ENCODE results near the gene CDKN1B. TPM values are rescaled to one million over a fixed set of nuclear protein-coding genes. Genes with fewer than 3 reads are reported as not detected.

CDKN1B gene
- total and polyA plus RNA-seq, 2 of the 4 experiments (the other 2 are of a cell fraction): 13.9 to 17.4 TPM

DNA sequence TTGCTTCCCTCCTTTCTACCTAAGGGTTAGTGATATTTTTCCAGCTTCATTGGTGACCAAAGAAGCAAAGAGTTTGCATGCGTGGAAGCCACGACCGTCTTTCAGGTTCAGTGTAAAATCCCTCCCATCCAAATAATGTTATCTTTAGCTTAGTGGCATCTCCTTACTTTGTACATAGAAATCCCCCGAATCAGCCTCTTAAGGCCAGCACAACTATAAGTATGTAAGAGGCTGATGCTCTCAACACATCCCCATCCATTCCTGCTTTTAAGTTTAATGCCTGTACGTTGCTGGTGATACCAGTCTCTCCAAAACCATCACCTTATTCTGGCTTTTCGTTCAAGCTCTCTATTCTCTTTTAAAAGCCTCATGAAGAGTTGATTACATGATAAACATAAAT, 14.6 kb downstream of the CDKN1B start:
- WGBS, 2 experiments (ENCODE audit: extremely low coverage in 2 of 2, insufficient read length in 1 of 2): 100% methylated on average over 1 of the region's 6 CpGs; no CpG with 5 or more reads in 1 of the 2 experiments
- Histone ChIP-seq H2AK9ac (replicated peaks; ENCODE audit: low read depth, low read length, poor library complexity) (no peak overlapping the region), H2AFZ (replicated peaks; ENCODE audit: low read length, poor library complexity) (no peak overlapping the region), H2BK120ac (ENCODE audit: low read depth, low read length) (no peak overlapping the region), H3K14ac (replicated peaks; ENCODE audit: low read depth, low read length) (no peak overlapping the region), H3K4me2 (ENCODE audit: low read depth, low read length) (no peak overlapping the region), H4K91ac (ENCODE audit: insufficient read depth, low read depth, low read length) (no peak overlapping the region), H3K18ac (ENCODE audit: low read depth, low read length) (no peak overlapping the region), H3K23ac (ENCODE audit: low read depth, low read length) (peak overlapping the region; percentile 25; the same call in 1 of the 2 replicates), H3K9me1 (ENCODE audit: insufficient read depth, low read length) (peaks cover 9% of the 10 kb centered on the region), H4K20me1 (ENCODE audit: insufficient read depth, low read length) (0 out of 2 replicates have a peak, but pooled peaks cover 2% of the 10 kb centered on the region), H2BK5ac (ENCODE audit: low read depth, low read length, poor library complexity, severe bottlenecking) (no peak overlapping the region), H2BK20ac (ENCODE audit: low read depth, low read length) (no peak overlapping the region), H3K4ac (ENCODE audit: low read depth, low read length) (no peak overlapping the region), H4K8ac (ENCODE audit: low read depth in 2 of 2, low read length in 2 of 2) (no peak overlapping the region), H3K9ac (ENCODE audit: low read depth, low read length) (no peak overlapping the region), H2BK15ac (ENCODE audit: low read depth, low read length) (no peak overlapping the region), H3K36me3 (ENCODE audit: control insufficient read depth, insufficient read depth, low read length) (no peaks in the 10 kb centered on the region), H3K4me1 (ENCODE audit: control insufficient read depth, insufficient read depth, low read length) (peaks cover 15% of the 10 kb centered on the region), H3K27ac (ENCODE audit: insufficient read depth, low read length) (no peak overlapping the region), H3K4me3 (ENCODE audit: insufficient read depth, low read depth, low read length) (no peak overlapping the region), H4K5ac (ENCODE audit: low read depth, low read length) (no peak overlapping the region), H3K9me3 (ENCODE audit: control insufficient read depth, insufficient read depth, low read length) (no peaks in the 10 kb centered on the region), H3K79me1 (ENCODE audit: low read depth in 1 of 2, low read length in 2 of 2) (peaks cover 31 to 65% of the 10 kb centered on the region in 2 experiments), H3K27me3 (ENCODE audit: control insufficient read depth, insufficient read depth, low read length) (no peaks in the 10 kb centered on the region), H2AK5ac (ENCODE audit: low read depth, low read length) (no peak overlapping the region), H3K56ac (ENCODE audit: extremely low read depth, insufficient read depth, low read length) (no peak overlapping the region)
- ChIA-PET CTCF (interaction anchor here (0.7 kb wide), 1 partner anchor 13 kb away, joined by 3 read pairs; no protein-coding TSS in a partner anchor), POLR2A (ENCODE audit: unreplicated experiment) (no interaction called here)
- DNase-seq (no peak), ATAC-seq (ENCODE audit: low read depth) (no peak)
- no TSS peak for BruUV-seq (replicated peaks)
- in situ Hi-C loops (cut with MboI; ENCODE audit: low sequenced_read_pairs): no loop called here
- TF ChIP-seq, protein P1, sequence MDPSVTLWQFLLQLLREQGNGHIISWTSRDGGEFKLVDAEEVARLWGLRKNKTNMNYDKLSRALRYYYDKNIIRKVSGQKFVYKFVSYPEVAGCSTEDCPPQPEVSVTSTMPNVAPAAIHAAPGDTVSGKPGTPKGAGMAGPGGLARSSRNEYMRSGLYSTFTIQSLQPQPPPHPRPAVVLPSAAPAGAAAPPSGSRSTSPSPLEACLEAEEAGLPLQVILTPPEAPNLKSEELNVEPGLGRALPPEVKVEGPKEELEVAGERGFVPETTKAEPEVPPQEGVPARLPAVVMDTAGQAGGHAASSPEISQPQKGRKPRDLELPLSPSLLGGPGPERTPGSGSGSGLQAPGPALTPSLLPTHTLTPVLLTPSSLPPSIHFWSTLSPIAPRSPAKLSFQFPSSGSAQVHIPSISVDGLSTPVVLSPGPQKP (IDR thresholded peaks at IDR 0.05; ENCODE audit: borderline replicate concordance, low read depth, low read length): no peak
- no peak for TF ChIP-seq RFX5 (IDR thresholded peaks at IDR 0.05; ENCODE audit: low read depth, low read length)
- TF ChIP-seq, protein P2, sequence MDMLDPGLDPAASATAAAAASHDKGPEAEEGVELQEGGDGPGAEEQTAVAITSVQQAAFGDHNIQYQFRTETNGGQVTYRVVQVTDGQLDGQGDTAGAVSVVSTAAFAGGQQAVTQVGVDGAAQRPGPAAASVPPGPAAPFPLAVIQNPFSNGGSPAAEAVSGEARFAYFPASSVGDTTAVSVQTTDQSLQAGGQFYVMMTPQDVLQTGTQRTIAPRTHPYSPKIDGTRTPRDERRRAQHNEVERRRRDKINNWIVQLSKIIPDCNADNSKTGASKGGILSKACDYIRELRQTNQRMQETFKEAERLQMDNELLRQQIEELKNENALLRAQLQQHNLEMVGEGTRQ (IDR thresholded peaks at IDR 0.05; ENCODE audit: low read depth, low read length): no peak
- TF ChIP-seq, protein P3, sequence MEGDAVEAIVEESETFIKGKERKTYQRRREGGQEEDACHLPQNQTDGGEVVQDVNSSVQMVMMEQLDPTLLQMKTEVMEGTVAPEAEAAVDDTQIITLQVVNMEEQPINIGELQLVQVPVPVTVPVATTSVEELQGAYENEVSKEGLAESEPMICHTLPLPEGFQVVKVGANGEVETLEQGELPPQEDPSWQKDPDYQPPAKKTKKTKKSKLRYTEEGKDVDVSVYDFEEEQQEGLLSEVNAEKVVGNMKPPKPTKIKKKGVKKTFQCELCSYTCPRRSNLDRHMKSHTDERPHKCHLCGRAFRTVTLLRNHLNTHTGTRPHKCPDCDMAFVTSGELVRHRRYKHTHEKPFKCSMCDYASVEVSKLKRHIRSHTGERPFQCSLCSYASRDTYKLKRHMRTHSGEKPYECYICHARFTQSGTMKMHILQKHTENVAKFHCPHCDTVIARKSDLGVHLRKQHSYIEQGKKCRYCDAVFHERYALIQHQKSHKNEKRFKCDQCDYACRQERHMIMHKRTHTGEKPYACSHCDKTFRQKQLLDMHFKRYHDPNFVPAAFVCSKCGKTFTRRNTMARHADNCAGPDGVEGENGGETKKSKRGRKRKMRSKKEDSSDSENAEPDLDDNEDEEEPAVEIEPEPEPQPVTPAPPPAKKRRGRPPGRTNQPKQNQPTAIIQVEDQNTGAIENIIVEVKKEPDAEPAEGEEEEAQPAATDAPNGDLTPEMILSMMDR (conservative IDR thresholded peaks at IDR 0.05; ENCODE audit: low read depth, low read length): no peak
- TF ChIP-seq NFE2L2 (IDR thresholded peaks at IDR 0.05; ENCODE audit: low read depth, low read length): no peak
- no peak for TF ChIP-seq POLR2A (IDR thresholded peaks at IDR 0.05; ENCODE audit: low read depth, low read length)
- TF ChIP-seq RCOR1 (IDR thresholded peaks at IDR 0.05; ENCODE audit: insufficient replicate concordance, low read length): no peak
- TF ChIP-seq BHLHE40 (IDR thresholded peaks at IDR 0.05; ENCODE audit: low read depth, low read length): no peak
- no peak for TF ChIP-seq RAD21 (IDR thresholded peaks at IDR 0.05; ENCODE audit: low read length)
- TF ChIP-seq MAZ (IDR thresholded peaks at IDR 0.05; ENCODE audit: borderline replicate concordance, low read depth, low read length): no peak
- no peak for TF ChIP-seq MXI1 (IDR thresholded peaks at IDR 0.05; ENCODE audit: borderline replicate concordance, low read depth, low read length)
- TF ChIP-seq CHD1 (IDR thresholded peaks at IDR 0.05; ENCODE audit: low read depth, low read length): no peak
- no peak for TF ChIP-seq CEBPB (IDR thresholded peaks at IDR 0.05; ENCODE audit: low read depth, low read length)
- no peak for TF ChIP-seq MAFK (IDR thresholded peaks at IDR 0.05; ENCODE audit: low read depth, low read length)
- no peak for TF ChIP-seq SMC3 (IDR thresholded peaks at IDR 0.05; ENCODE audit: low read depth, low read length)
- no peak for TF ChIP-seq FOS (IDR thresholded peaks at IDR 0.05; ENCODE audit: low read depth, low read length)
- intact Hi-C loops (cut with micrococcal nuclease): no loop called here
- dilution Hi-C loops (cut with HindIII; ENCODE audit: low sequenced_read_pairs, unreplicated experiment): no loop called here
